ENCODE results near the gene PANX1.
"Not testable (repeated sequence)": the region's sequence is repeated elsewhere in the genome, so short reads cannot be mapped to it uniquely, and the experiment has no call there.

The PANX1 gene

GRCh38 chr11:94153320-94153719, 24.7 kb downstream of the PANX1 start:
- DNase-seq (ENCODE audit: low read depth), result peak; percentile 30
- no peak for TF ChIP-seq CTCF (IDR thresholded peaks at IDR 0.05; ENCODE audit: control insufficient read depth, extremely low read depth, insufficient read depth)
- H3K4me3 ChIP-seq (ENCODE audit: low read depth, low read length), result no peak overlapping the region

GRCh38 chr11:94154095-94154856, 25.6 kb downstream of the PANX1 start:
- H3K4me3 ChIP-seq (ENCODE audit: low read depth, low read length), result no peak overlapping the region
- TF ChIP-seq CTCF (IDR thresholded peaks at IDR 0.05; ENCODE audit: control insufficient read depth, extremely low read depth, insufficient read depth), result no peak

GRCh38 chr11:94157339-94157738, 28.7 kb downstream of the PANX1 start:
- DNase-seq (ENCODE audit: low read depth); H3K4me3 ChIP-seq (ENCODE audit: low read depth, low read length): not testable (repeated sequence)

More at GRCh38 chr11:94154095-94154856, 25.6 kb downstream of the PANX1 start:
- DNase-seq (ENCODE audit: low read depth), result no peak

GRCh38 chr11:94168882-94169281, 40.2 kb downstream of the PANX1 start:
- no peak overlapping the region for H3K4me3 ChIP-seq (ENCODE audit: low read depth, low read length)
- TF ChIP-seq CTCF (IDR thresholded peaks at IDR 0.05; ENCODE audit: control insufficient read depth, extremely low read depth, insufficient read depth), result no peak
- no peak for DNase-seq (ENCODE audit: low read depth)

- DNase-seq (ENCODE audit: low read depth), result no peak
- TF ChIP-seq CTCF (IDR thresholded peaks at IDR 0.05; ENCODE audit: control insufficient read depth, extremely low read depth, insufficient read depth), result no peak
- H3K4me3 ChIP-seq (ENCODE audit: low read depth, low read length), result no peak overlapping the region
Measured at GRCh38 chr11:94169516-94169915, 40.9 kb downstream of the PANX1 start.

- H3K4me3 ChIP-seq (ENCODE audit: low read depth, low read length), result no peak overlapping the region
- TF ChIP-seq CTCF (IDR thresholded peaks at IDR 0.05; ENCODE audit: control insufficient read depth, extremely low read depth, insufficient read depth), result no peak
Measured at GRCh38 chr11:94169930-94170545, 41.4 kb downstream of the PANX1 start.

GRCh38 chr11:94170953-94171352, 42.3 kb downstream of the PANX1 start:
- DNase-seq (ENCODE audit: low read depth), result no peak
- TF ChIP-seq CTCF (IDR thresholded peaks at IDR 0.05; ENCODE audit: control insufficient read depth, extremely low read depth, insufficient read depth), result no peak
- H3K4me3 ChIP-seq (ENCODE audit: low read depth, low read length), result no peak overlapping the region

More at GRCh38 chr11:94169930-94170545, 41.4 kb downstream of the PANX1 start:
- no peak for DNase-seq (ENCODE audit: low read depth)
